Measurements from ENCODE around the gene CCDC93.

GRCh38 chr2:118050386-118050785 is 36.5 kb upstream of the CCDC93 start:
- TF ChIP-seq POLR2A (IDR thresholded peaks at IDR 0.05; ENCODE audit: low read depth, low read length) (no peak), POLR2AphosphoS5 (IDR thresholded peaks at IDR 0.05; ENCODE audit: low read depth, low read length) (no peak), SPI1 (IDR thresholded peaks at IDR 0.05; ENCODE audit: low read depth, low read length) (no peak)
